ENCODE measurements around the gene DUS3L. TPM values are rescaled to one million over a fixed set of nuclear protein-coding genes. Genes with fewer than 3 reads are reported as not detected.

Gene DUS3L
- total RNA-seq, 1 donor from 2014 or later: 61.1 TPM

GRCh38 chr19:5778402-5778801, 12.6 kb downstream of the DUS3L start:
- H3K27ac Mint-ChIP-seq: no peak overlapping the region
- DNase-seq (ENCODE audit: low spot score in 2 of 2, unreplicated experiment in 2 of 2): no peak
- no peaks in the 10 kb centered on the region for H3K36me3 Mint-ChIP-seq
- H3K27me3 Mint-ChIP-seq (ENCODE audit: low read depth): no peaks in the 10 kb centered on the region
- H3K4me1 Mint-ChIP-seq: no peaks in the 10 kb centered on the region
- no peak overlapping the region for H3K4me3 Mint-ChIP-seq
- TF ChIP-seq, protein P1, sequence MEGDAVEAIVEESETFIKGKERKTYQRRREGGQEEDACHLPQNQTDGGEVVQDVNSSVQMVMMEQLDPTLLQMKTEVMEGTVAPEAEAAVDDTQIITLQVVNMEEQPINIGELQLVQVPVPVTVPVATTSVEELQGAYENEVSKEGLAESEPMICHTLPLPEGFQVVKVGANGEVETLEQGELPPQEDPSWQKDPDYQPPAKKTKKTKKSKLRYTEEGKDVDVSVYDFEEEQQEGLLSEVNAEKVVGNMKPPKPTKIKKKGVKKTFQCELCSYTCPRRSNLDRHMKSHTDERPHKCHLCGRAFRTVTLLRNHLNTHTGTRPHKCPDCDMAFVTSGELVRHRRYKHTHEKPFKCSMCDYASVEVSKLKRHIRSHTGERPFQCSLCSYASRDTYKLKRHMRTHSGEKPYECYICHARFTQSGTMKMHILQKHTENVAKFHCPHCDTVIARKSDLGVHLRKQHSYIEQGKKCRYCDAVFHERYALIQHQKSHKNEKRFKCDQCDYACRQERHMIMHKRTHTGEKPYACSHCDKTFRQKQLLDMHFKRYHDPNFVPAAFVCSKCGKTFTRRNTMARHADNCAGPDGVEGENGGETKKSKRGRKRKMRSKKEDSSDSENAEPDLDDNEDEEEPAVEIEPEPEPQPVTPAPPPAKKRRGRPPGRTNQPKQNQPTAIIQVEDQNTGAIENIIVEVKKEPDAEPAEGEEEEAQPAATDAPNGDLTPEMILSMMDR (IDR thresholded peaks at IDR 0.05; ENCODE audit: unreplicated experiment): no peak
- H3K9me3 Mint-ChIP-seq: no peaks in the 10 kb centered on the region

- H3K36me3 Mint-ChIP-seq: no peaks in the 10 kb centered on the region
- TF ChIP-seq, protein P1 (IDR thresholded peaks at IDR 0.05; ENCODE audit: unreplicated experiment): no peak
- no peak for DNase-seq (ENCODE audit: low spot score in 2 of 2, unreplicated experiment in 2 of 2)
- H3K9me3 Mint-ChIP-seq: no peaks in the 10 kb centered on the region
- no peak overlapping the region for H3K4me3 Mint-ChIP-seq
- no peaks in the 10 kb centered on the region for H3K4me1 Mint-ChIP-seq
- H3K27ac Mint-ChIP-seq: no peak overlapping the region
- H3K27me3 Mint-ChIP-seq (ENCODE audit: low read depth): no peaks in the 10 kb centered on the region
Observed at GRCh38 chr19:5775668-5776309, 15.2 kb downstream of the DUS3L start.

- Mint-ChIP-seq H3K4me1 (no peaks in the 10 kb centered on the region), H3K27ac (no peak overlapping the region), H3K36me3 (no peaks in the 10 kb centered on the region), H3K9me3 (no peaks in the 10 kb centered on the region), H3K27me3 (ENCODE audit: low read depth) (no peaks in the 10 kb centered on the region), H3K4me3 (no peak overlapping the region)
- TF ChIP-seq, protein P1 (IDR thresholded peaks at IDR 0.05; ENCODE audit: unreplicated experiment): no peak
- DNase-seq (ENCODE audit: low spot score in 2 of 2, unreplicated experiment in 2 of 2): no peak
Observed at GRCh38 chr19:5774921-5775320, 16.0 kb downstream of the DUS3L start.

GRCh38 chr19:5773276-5773675, 17.7 kb downstream of the DUS3L start:
- TF ChIP-seq, protein P1 (IDR thresholded peaks at IDR 0.05; ENCODE audit: unreplicated experiment): no peak

GRCh38 chr19:5772416-5772815, 18.5 kb downstream of the DUS3L start:
- no peaks in the 10 kb centered on the region for H3K4me1 Mint-ChIP-seq
- TF ChIP-seq, protein P1 (IDR thresholded peaks at IDR 0.05; ENCODE audit: unreplicated experiment): no peak
- no peaks in the 10 kb centered on the region for H3K36me3 Mint-ChIP-seq
- H3K27ac Mint-ChIP-seq: no peak overlapping the region
- DNase-seq (ENCODE audit: low spot score in 2 of 2, unreplicated experiment in 2 of 2): no peak
- no peaks in the 10 kb centered on the region for H3K9me3 Mint-ChIP-seq
- H3K4me3 Mint-ChIP-seq: no peak overlapping the region
- H3K27me3 Mint-ChIP-seq (ENCODE audit: low read depth): no peaks in the 10 kb centered on the region

More at GRCh38 chr19:5773276-5773675, 17.7 kb downstream of the DUS3L start:
- H3K27ac Mint-ChIP-seq: no peak overlapping the region
- H3K27me3 Mint-ChIP-seq (ENCODE audit: low read depth): no peaks in the 10 kb centered on the region
- no peaks in the 10 kb centered on the region for H3K4me1 Mint-ChIP-seq
- no peak for DNase-seq (ENCODE audit: low spot score in 2 of 2, unreplicated experiment in 2 of 2)
- no peak overlapping the region for H3K4me3 Mint-ChIP-seq
- H3K36me3 Mint-ChIP-seq: no peaks in the 10 kb centered on the region
- no peaks in the 10 kb centered on the region for H3K9me3 Mint-ChIP-seq
